ENCODE measurements around the gene NKD2.
"Not testable (repeated sequence)": the region's sequence is repeated elsewhere in the genome, so short reads cannot be mapped to it uniquely, and the experiment has no call there.

The NKD2 gene

DNA sequence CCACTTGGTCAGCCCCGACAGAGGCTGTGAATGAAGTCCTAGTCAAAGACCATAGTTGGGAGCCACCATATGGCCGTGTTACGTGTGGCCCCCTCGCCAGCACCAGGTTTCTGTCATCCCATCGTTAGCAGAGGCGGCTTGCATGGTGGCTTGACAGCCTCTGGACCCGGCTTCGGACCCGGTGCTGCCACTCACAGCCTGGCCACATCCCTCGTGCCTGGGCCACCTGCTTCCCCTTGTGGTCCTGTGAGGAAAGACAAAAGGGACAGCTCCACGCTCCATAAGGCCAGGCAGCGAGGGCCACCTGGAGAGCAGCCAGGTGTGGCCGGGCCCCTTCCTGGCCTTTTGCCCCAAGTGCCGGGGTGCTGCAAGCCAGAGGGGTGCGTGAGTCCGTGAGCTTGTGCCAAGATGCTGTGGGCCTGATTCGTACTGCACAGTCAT lies 6.2 kb downstream of the NKD2 start:
- DNase-seq: no peak

DNA sequence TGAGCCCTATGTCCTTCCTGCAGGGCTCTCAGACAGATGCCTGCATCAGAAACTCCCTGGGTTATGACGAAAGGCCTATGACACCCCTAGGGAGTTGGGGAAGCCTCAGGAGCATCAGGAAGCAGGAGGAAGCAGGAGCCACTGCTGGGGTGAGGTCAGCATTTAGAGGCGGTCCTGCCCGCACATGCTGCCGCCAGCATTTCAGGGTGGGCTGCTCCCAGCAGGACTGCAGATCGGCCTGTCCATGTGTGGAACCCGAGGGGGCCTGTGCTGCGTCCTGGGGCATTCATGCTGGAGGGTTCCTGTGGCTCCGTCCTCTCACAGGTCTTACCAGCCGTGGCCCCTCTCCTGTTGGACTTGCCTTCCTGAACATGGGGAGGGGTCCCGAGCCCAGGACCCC lies 6.9 kb downstream of the NKD2 start:
- no peak for DNase-seq

DNA sequence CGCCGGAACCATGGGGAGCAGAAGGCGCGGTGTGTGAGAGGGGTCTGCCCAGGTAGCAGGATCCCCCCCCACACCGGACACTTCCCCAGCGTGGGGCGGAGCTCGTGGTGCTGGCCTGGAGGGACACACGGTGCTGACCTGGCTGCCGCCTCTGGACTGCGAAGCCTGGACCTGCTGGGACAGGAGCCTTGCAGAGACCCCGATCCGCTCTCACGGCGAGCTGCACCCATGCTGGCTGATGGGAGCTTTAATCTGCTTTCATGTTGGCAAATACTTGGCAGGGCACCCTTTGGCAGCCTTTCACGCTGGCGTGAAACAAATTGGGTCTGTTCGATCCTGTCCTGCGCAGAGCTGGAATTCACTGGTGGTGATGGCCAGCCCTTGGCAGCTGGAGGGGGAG lies 7.4 kb downstream of the NKD2 start:
- DNase-seq: no peak

- DNase-seq: no peak
Observed at GRCh38 chr5:1016476-1016875, 7.9 kb downstream of the NKD2 start.

GRCh38 chr5:1017056-1017455 lies 8.5 kb downstream of the NKD2 start:
- no peak for DNase-seq

DNA sequence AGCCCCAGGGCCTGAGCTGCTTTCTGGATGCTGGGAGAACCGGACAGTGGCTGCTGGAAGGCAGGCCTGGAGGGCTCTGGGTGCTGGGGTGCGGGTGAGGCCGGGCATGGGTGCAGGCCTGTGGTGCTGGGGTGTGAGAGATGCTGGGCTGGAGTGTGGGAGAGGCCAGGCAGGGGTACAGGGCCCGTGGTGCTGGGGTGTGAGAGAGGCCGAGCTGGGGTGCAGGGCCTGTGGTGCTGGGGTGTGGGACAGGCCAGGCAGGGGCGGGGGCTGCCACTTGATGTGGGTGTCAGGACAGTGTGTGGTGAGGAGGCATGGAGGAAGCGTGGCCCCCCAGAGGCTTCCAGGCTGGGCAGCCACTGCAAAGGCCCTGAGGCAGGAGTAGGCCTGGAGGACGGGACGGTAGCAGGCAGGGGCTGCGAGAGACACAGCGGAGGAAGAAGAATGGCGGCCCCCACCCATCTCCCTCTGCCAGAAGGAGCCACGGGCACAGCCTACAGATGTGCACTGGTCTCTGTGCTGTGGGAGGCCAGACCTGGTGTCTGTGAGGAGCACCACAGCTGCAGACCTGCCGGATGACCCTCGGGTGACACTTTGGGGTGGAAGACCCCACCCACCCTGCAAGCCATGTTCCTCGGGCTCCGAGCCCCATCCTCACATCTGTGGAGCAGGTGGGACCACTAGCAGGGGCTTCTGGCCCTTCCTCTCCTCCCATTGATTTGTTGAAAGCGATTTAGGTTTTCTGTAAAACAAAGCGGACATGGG lies 9.3 kb downstream of the NKD2 start:
- no peak for DNase-seq

DNA sequence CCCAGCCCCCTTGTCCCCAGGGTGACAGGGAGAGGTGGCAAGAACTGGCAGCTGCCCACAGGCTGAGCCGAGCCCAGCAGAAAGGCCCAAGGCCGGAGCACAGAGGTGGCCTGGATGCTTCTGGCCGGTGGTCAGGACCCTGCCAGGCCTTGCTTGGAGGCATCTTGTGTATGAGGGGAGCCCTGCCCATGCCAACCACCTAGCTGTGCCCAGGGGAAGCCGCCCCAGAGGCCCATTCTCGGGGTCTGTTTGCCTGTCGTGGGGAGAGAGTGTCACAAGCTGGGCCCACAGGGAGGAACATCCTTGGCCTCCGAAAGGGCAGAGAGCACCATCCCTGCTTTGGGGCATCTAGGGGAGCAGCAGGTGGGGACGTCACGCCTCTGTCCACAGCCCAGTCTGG lies 10.0 kb downstream of the NKD2 start:
- no peak for DNase-seq

GRCh38 chr5:1019001-1019905 lies 10.7 kb downstream of the NKD2 start:
- DNase-seq: no peak

DNA sequence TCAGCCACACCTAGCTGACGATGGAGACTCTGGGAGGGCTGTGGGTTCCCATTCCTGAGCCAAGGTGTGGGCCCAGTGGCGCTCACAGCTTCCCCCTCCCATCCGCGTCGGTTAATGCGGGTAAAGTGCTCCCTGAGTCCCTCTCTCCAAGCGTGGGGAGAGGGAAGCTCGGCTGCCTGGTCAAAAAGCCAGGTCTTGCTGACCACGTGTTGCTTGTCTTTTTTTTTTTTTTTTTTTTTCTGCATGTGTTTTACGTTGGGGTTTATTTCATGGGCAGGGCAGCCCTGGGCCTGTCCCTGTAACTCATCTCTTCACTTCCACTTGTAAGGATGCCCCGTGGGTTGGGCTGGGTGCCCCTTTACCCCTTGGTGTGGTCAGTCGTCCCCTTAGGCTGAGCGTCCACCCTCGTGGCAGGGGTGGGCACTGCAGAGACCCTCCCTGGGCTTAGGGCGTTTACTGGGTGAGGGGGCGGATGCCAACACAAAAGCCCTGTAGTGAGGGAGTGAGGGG lies 11.9 kb downstream of the NKD2 start:
- no peak for DNase-seq

DNA sequence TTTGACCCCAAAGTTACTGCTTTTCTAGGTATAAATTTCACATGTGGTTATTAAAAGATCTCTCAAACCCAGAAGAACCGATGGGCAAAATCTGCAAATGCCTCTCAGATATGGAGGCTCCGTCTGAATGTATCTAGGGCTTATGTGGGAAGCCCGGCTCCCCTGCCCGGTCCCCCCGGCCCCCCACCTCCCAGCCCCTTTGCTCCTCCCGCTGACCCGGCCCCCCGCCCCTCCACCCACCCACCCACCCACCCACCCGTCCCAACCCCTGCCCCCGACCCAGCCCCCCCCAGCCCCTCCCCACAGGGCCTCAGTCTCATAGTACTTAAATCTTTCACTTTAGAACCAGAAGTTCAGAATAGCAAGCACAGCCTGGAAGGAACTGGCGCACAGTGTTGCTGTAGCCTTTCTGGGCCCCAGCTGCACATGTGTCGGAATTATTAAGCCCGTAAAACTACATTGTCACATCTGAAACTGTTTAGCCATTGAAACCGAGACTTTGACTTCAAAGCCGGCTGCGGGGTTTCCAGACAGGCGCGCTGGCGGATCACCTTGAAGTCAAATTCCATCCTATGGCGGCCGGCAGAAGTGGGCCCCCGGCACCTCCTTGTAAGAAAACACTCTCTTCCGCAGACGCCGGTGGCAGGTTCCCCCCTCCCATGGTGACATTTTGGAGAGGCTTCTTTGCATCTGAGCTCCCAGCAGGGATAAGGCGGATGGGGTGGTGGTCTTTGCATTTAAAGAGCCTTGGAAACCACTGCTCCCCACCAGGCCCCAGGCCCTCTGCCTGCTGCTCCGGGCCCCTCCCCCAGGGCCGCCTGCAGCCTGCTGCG lies 12.8 kb downstream of the NKD2 start:
- no peak for DNase-seq

DNA sequence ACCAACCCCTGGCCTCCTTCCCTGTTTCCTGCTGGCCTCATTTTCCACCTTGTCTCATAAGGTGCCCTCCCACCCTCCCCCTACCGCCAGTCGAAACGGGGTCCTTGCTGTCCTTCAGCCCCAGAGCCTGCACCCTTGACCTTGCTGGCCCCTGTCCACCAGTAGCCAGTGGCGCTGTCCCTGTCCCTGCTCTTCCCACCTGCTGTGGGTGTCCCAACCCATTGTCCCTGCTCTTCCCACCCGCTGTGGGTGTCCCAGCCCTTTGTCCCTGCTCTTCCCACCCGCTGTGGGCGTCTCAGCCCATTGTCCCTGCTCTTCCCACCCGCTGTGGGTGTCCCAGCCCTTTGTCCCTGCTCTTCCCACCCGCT lies 13.4 kb downstream of the NKD2 start:
- DNase-seq: not testable (repeated sequence)

DNA sequence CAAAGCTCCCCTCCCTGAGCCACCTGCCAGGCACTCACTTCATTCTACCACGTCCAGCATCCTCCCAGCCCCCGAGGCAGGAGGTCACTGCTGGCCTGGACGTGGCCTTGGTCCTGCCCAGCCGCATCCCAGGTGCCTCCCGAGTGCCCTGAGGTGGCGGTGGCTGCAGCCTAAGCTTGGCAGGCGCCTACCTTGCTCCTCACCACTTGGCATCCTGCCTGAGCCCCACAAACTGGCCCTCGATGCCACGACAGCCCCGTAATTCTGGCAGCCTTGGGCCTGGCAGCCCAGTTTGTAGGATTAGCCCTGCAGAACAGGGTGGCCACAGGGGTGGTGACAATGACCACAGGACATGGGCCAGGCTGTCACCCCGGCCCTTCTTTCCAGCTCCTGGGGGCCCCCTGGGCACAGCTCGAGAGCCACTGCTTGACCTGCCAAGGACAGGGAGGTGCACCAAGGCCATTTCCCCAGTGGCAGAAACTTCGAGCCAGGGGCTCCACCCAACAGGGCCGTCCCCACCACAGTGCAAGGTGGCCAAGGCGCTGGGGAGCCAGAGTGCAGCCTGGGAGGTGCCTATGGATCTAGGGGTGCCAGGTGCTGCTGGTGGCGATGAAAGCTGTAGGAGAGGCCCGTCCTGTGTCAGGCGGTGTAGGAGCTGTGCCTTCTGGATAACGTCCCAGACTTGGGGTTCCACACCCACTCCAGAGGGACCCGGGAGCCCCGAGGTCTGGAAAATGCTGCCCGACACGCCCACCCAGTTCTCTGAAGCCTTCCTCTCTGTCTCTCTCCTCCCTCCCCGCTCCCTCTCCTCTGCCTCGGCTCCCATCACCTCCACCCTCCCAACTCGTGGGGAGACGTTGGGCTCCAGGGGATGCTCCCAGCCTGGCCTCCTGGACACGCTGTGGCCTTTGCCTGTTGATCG lies 18.4 kb downstream of the NKD2 start:
- no peak for DNase-seq

DNA sequence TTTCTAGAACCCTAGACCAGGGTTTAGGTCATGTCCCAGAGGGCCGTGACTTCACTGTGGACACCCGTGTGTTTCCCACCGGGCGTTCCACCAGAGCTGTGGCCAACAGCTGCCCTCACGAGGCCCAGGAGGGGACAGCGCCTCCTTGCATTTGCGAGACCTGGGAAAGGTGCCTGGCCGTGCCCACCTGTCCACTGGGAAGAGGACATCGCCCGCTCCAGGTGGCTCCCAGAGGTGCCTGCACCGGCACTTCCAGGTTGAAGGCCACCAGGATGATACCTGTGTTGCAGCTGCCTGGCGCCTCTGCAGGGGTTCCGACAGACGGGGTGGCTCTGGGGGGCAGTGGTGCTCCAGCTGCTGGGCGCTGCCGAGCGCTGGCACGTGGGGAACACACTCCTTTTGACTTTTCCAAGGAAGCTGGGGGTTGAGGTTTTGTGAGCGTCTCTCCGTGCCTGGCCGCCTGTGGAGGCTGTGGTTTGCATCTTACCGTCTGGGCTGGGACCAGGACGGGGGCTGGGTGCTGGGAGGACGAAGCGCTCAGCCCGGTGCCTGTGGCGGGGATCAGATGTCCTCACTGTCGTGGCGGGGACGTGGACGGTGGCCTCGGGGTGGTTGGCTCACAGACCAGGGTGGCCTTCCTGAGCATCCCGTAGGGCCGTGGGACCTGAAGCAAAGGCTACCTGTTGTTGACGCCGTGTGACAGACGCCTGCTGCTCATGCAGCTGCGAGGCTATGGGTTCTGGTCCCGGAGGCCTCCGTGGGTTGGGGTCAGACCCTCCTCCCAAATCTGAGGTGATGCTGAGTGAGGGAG lies 19.2 kb downstream of the NKD2 start:
- no peak for DNase-seq

DNA sequence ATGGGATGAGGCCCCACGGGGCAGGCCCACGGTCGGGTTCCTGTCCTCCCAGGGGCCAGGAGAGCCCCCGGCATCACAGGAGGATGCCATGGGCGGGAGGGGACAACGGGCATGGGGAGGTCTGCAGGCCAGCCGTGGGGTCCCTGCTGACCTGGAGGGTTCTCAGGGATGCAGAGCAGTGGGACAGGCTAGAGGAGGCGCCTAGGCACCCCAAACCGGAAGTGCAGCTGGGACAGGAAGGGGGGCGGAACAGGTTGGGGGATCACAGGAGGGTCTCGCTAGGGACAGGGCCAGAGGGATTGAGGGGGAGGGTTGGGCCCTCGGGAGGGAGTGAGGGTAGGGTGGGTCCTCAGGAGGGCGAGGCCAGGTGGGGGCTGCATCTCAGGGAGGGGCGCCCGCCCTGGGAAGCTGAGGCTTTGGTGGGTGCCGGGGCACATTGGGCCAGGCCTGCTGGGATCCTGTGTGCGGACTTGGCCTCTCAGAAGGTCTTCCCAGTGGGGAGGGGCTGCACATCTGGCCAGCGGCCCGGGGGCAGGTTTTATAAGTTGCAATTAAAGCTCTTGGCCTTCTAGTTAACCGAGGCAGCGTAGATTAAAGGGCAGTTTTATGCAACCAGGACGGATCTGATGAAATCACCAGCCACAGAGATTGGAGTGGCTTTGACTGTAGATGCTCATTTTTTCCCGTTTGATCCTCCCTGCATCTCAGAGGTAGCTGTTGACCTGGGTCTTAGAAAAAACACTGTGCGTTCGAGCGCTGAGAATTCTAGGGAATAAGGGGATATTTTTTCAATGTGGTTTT lies 20.1 kb downstream of the NKD2 start:
- no peak for DNase-seq

- DNase-seq: no peak
Observed at GRCh38 chr5:1029282-1029944, 20.8 kb downstream of the NKD2 start.

DNA sequence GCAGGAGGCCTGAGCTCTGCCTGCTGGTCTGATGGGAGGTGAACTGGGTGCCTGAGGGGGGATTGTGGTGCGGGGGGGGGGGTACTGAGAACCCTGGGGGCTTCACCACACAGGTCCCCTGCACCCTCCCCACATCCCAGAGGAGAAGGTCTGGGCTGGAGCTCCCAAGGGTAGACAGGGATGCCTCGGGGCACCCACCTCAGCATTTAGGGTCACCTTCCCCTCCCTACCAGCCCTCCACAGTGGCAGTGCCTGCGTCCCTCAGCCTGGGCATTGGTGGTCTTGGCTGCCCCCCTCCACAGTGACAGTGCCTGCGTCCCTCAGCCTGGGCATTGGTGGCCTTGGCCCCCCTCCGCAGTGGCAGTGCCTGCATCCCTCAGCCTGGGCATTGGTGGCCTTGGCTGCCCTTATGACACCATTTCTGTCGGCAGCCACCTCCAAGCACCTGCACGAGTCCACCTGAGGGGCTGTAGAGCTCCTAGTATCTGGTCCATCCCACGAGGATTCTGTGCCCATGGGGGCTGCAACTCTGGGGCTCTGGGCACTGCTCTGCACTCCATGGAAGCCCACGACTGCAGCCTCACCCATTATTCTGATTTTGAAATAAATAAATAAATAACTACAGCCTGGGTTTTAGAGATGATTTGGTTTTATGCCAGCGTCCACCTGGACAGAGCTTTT lies 21.5 kb downstream of the NKD2 start:
- no peak for DNase-seq

- no peak for DNase-seq
Observed at GRCh38 chr5:1030801-1031271, 22.2 kb downstream of the NKD2 start.

GRCh38 chr5:1031306-1031959 lies 22.8 kb downstream of the NKD2 start:
- no peak for DNase-seq

All from GOT3 (cell line).